Stomach (tissue), 9 donors: Measurements from ENCODE around the gene KCNK3. TPM values are rescaled to one million over a fixed set of nuclear protein-coding genes. Genes with fewer than 3 reads are reported as not detected.

Experiments used
- DNase-seq, 2 donors: peaks; one replicate each; pipeline versions ENCODE4 v3.0.0 to v3.0.0-alpha.2; 2013 to 2019
- H3K27ac ChIP-seq, 5 donors: fragments of 200-600 bp in 4 of 5; sonication (generic) in 4 of 5; one replicate each; pipeline ENCODE4 v1.5.1; 2013 to 2019; ENCODE audit warnings: mild to moderate bottlenecking in 1 of 5, moderate library complexity in 1 of 5
- H3K27me3 ChIP-seq, 3 donors: fragments of 200-600 bp; sonication (generic); one replicate each; pipeline ENCODE4 v1.5.1; 2017 to 2019; ENCODE audit warnings: mixed run types in 1 of 3
- H3K36me3 ChIP-seq, 4 donors: fragments of 200-600 bp; sonication (generic); 1 replicate in 3 of 4; 2 replicates in 1 of 4; pipeline ENCODE4 v1.5.1; 2016 to 2019
- H3K4me1 ChIP-seq, 4 donors: fragments of 200-600 bp; sonication (generic); one replicate each; pipeline ENCODE4 v1.5.1; 2016 to 2019
- H3K4me3 ChIP-seq, 4 donors: fragments of 200-600 bp; sonication (generic) in 3 of 4; one replicate each; pipeline ENCODE4 v1.5.1; 2016 to 2019; ENCODE audit warnings: mild to moderate bottlenecking in 1 of 4
- H3K9me3 ChIP-seq, 4 donors: fragments of 200-600 bp; sonication (generic); one replicate each; pipeline ENCODE4 v1.5.1; 2016 to 2019
- EP300 ChIP-seq: sonication (generic); formaldehyde crosslinking; IDR thresholded peaks from one replicate; pipeline ENCODE4 v1.6.1; 2017; ENCODE audit warnings: antibody characterized with exemption
- POLR2A ChIP-seq, 4 donors: fragments of 450-650 bp; IDR thresholded peaks; one replicate each; pipeline ENCODE4 v1.6.1; 2016; ENCODE audit warnings: antibody characterized with exemption in 4 of 4, control low read depth in 2 of 4, mild to moderate bottlenecking in 1 of 4, moderate library complexity in 1 of 4
- POLR2AphosphoS5 ChIP-seq, 3 donors: sonication (generic); formaldehyde crosslinking; IDR thresholded peaks; one replicate each; pipeline ENCODE4 v1.6.1; 2016; ENCODE audit warnings: antibody characterized with exemption in 3 of 3
- WGBS, 5 donors: extraction: QIAGEN DNeasy Blood & Tissue Kit in 3 of 5; methylation state at CpG; one replicate each; pipeline versions ENCODE4 v1.1.5 to v1.1.7; 2013 to 2018; 5-methylcytosine and 5-hydroxymethylcytosine counted together
- intact Hi-C: fragments of 100-400 bp; cut with DNase I; formaldehyde crosslinking; loops from one replicate; pipeline ENCODE4 v1.15.1; 2023; ENCODE audit warnings: low total_unique reads
- polyA plus RNA-seq, 3 donors: library from polyadenylated mRNA; stranded (reverse); fragments of 200-250 nt; gene quantifications; one replicate each; pipeline ENCODE4 v1.2.3, GENCODE V29; 2013
- total RNA-seq, 5 donors: library from RNA; depleted of rRNA; stranded (reverse); fragments of >200 nt; gene quantifications; one replicate each; pipeline versions ENCODE4 v1.1.0 to v1.2.3, GENCODE V29; 2014 to 2016
- TF ChIP-seq, protein P1 (sequence below), 7 experiments: fragments of 450-650 bp in 4 of 7; fragments of 200-600 bp in 3 of 7; sonication (generic) in 3 of 7; IDR thresholded peaks; one replicate each; pipeline ENCODE4 v1.5.1; 2016 to 2019; ENCODE audit warnings: antibody characterized with exemption in 7 of 7, control low read depth in 2 of 7, mild to moderate bottlenecking in 1 of 7
- donor health status: healthy with polysubstance abuse.
- donor health status: Bipolar disorder and iron deficiency.
- donor health status: healthy.

KCNK3 gene
- total and polyA plus RNA-seq, 8 donors = 0.62 to 22.8 (median 1.9) TPM

- H3K4me1 ChIP-seq = peaks cover 0 to 2% (median under 1%) of the 10 kb centered on the region in 4 donors
- H3K27ac ChIP-seq = no peak overlapping the region
- peaks cover 0 to 71% (median 41%) of the 10 kb centered on the region in 3 donors for H3K27me3 ChIP-seq
- no peak for TF ChIP-seq EP300
- no peak for TF ChIP-seq POLR2A (IDR thresholded peaks at IDR 0.05)
- TF ChIP-seq, protein P1, sequence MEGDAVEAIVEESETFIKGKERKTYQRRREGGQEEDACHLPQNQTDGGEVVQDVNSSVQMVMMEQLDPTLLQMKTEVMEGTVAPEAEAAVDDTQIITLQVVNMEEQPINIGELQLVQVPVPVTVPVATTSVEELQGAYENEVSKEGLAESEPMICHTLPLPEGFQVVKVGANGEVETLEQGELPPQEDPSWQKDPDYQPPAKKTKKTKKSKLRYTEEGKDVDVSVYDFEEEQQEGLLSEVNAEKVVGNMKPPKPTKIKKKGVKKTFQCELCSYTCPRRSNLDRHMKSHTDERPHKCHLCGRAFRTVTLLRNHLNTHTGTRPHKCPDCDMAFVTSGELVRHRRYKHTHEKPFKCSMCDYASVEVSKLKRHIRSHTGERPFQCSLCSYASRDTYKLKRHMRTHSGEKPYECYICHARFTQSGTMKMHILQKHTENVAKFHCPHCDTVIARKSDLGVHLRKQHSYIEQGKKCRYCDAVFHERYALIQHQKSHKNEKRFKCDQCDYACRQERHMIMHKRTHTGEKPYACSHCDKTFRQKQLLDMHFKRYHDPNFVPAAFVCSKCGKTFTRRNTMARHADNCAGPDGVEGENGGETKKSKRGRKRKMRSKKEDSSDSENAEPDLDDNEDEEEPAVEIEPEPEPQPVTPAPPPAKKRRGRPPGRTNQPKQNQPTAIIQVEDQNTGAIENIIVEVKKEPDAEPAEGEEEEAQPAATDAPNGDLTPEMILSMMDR (IDR thresholded peaks at IDR 0.05) = no peak
- TF ChIP-seq POLR2AphosphoS5 (IDR thresholded peaks at IDR 0.05) = no peak
- H3K9me3 ChIP-seq = no peaks in the 10 kb centered on the region
- intact Hi-C loops = no loop called here
- H3K36me3 ChIP-seq = no peaks in the 10 kb centered on the region
- DNase-seq = no peak
- WGBS, 5 donors = 42 to 61% (median 51%) methylated on average over 6 of the region's 6 CpGs
- H3K4me3 ChIP-seq = no peak overlapping the region
Measured at GRCh38 chr2:26699295-26699694, 6.8 kb downstream of the KCNK3 start.

DNA sequence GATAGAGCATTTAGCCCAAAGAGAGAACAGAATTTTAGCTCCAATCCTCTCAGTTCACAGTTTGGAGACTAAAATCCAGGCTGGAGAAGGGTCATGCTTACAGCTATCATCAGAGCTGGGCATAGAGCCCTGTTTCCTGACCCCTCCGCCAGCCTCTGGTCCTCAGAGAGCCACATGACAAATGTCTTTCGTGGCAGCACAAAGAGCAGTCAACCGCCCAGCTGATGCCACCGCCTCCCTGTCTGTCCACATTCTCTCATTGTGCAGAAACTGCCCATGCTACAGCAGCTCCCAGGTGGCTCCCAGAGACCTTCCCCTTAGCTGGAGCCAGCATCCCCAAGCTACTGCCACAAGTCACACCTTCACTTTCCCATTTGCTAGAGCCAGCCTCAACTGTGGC, 7.6 kb downstream of the KCNK3 start:
- intact Hi-C loops = no loop called here
- TF ChIP-seq, protein P1 (IDR thresholded peaks at IDR 0.05) = no peak
- TF ChIP-seq POLR2AphosphoS5 (IDR thresholded peaks at IDR 0.05) (no peak), POLR2A (IDR thresholded peaks at IDR 0.05) (no peak), EP300 (no peak)
- 47 to 74% (median 62%) methylated on average over 4 of the region's 4 CpGs for WGBS, 5 donors
- Histone ChIP-seq H3K9me3 (no peaks in the 10 kb centered on the region), H3K36me3 (no peaks in the 10 kb centered on the region), H3K27ac (no peak overlapping the region), H3K4me3 (no peak overlapping the region), H3K4me1 (no peaks in the 10 kb centered on the region), H3K27me3 (peaks cover 0 to 63% (median 33%) of the 10 kb centered on the region in 3 donors)
- no peak for DNase-seq

- 92 to 97% (median 95%) methylated on average over 5 of the region's 5 CpGs for WGBS, 5 donors
- intact Hi-C loops = no loop called here
- no peak for DNase-seq
Measured at GRCh38 chr2:26701596-26701995, 9.1 kb downstream of the KCNK3 start.

DNA sequence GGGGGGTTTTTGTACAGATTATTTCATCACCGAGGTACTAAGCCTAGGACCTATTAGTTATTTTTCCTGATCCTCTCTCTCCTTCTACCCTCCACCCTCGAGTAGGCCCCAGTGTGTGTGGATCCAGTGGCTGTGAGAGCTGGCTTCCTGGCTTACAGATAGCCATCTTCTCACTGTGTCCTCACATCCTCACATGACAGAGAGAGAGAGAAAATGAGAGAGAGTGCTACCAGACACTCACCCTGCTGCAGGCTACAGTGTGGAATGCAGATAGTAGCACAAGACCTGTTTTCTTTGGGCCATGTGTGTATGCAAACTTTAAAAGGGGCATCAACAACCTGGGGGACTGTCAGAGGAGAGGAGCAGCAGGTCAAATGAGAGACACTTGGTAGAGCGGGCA, 9.5 kb downstream of the KCNK3 start:
- H3K4me3 ChIP-seq = no peak overlapping the region
- no peaks in the 10 kb centered on the region for H3K36me3 ChIP-seq
- H3K27me3 ChIP-seq = peaks cover 0 to 60% (median 15%) of the 10 kb centered on the region in 3 donors
- H3K27ac ChIP-seq = no peak overlapping the region
- WGBS, 5 donors = 62 to 78% (median 66%) methylated on average over 3 of the region's 3 CpGs
- no peak for DNase-seq
- TF ChIP-seq, protein P1 (IDR thresholded peaks at IDR 0.05) = no peak
- TF ChIP-seq EP300 (no peak), POLR2A (IDR thresholded peaks at IDR 0.05) (no peak), POLR2AphosphoS5 (IDR thresholded peaks at IDR 0.05) (no peak)
- no peaks in the 10 kb centered on the region for H3K9me3 ChIP-seq
- H3K4me1 ChIP-seq = peaks cover 0 to 8% (median 1%) of the 10 kb centered on the region in 4 donors
- intact Hi-C loops = no loop called here

More at GRCh38 chr2:26701596-26701995, 9.1 kb downstream of the KCNK3 start:
- TF ChIP-seq EP300 = no peak
- TF ChIP-seq, protein P1 (IDR thresholded peaks at IDR 0.05) = no peak
- no peak for TF ChIP-seq POLR2AphosphoS5 (IDR thresholded peaks at IDR 0.05)
- no peak for TF ChIP-seq POLR2A (IDR thresholded peaks at IDR 0.05)
- H3K4me3 ChIP-seq = no peak overlapping the region
- no peaks in the 10 kb centered on the region for H3K36me3 ChIP-seq
- H3K9me3 ChIP-seq = no peaks in the 10 kb centered on the region
- peaks cover 0 to 3% (median 0%) of the 10 kb centered on the region in 4 donors for H3K4me1 ChIP-seq
- no peak overlapping the region for H3K27ac ChIP-seq
- peaks cover 0 to 60% (median 18%) of the 10 kb centered on the region in 3 donors for H3K27me3 ChIP-seq
